ENCODE results near the gene CEP192.
"Not testable (repeated sequence)": the region's sequence is repeated elsewhere in the genome, so short reads cannot be mapped to it uniquely, and the experiment has no call there.

The CEP192 gene

GRCh38 chr18:12990641-12990966 is 558 bp upstream of the CEP192 start:
- no peak for ATAC-seq

- ATAC-seq, result no peak
Observed at GRCh38 chr18:12991821-12992179, 638 bp downstream of the CEP192 start.

- ATAC-seq, result no peak
Observed at GRCh38 chr18:12993439-12993838, 2.3 kb downstream of the CEP192 start.

GRCh38 chr18:12995424-12995823 is 4.3 kb downstream of the CEP192 start:
- no peak for ATAC-seq

GRCh38 chr18:12995952-12996477 is 4.9 kb downstream of the CEP192 start:
- ATAC-seq, result no peak

- ATAC-seq, result no peak
Observed at GRCh38 chr18:12996661-12997292, 5.6 kb downstream of the CEP192 start.

GRCh38 chr18:12997330-12997729 is 6.2 kb downstream of the CEP192 start:
- not testable (repeated sequence) for ATAC-seq

GRCh38 chr18:12998332-12999060 is 7.3 kb downstream of the CEP192 start:
- ATAC-seq, result peak; percentile 72 to 74

GRCh38 chr18:13003466-13003896 is 12.3 kb downstream of the CEP192 start:
- ATAC-seq, result peak in 1 of 2 donors; percentile 52

- ATAC-seq, result no peak
Observed at GRCh38 chr18:13004396-13004795, 13.2 kb downstream of the CEP192 start.

- ATAC-seq, result no peak
Observed at GRCh38 chr18:13005289-13005688, 14.1 kb downstream of the CEP192 start.

- ATAC-seq, result no peak
Observed at GRCh38 chr18:13006531-13007247, 15.5 kb downstream of the CEP192 start.

GRCh38 chr18:13007248-13007560 is 16.0 kb downstream of the CEP192 start:
- no peak for ATAC-seq

GRCh38 chr18:13011719-13012118 is 20.6 kb downstream of the CEP192 start:
- ATAC-seq, result no peak

- no peak for ATAC-seq
Observed at GRCh38 chr18:13014232-13014631, 23.1 kb downstream of the CEP192 start.

GRCh38 chr18:13014818-13015217 is 23.7 kb downstream of the CEP192 start:
- ATAC-seq, result no peak

GRCh38 chr18:13017247-13017875 is 26.2 kb downstream of the CEP192 start:
- ATAC-seq, result no peak

GRCh38 chr18:13018374-13018773 is 27.2 kb downstream of the CEP192 start:
- ATAC-seq, result peak in 1 of 2 donors; percentile 42

GRCh38 chr18:13019301-13019700 is 28.1 kb downstream of the CEP192 start:
- ATAC-seq, result peak; percentile 67 to 78

GRCh38 chr18:13022644-13023043 is 31.5 kb downstream of the CEP192 start:
- ATAC-seq, result no peak

GRCh38 chr18:13025233-13025632 is 34.1 kb downstream of the CEP192 start:
- ATAC-seq, result no peak

GRCh38 chr18:13026583-13027270 is 35.6 kb downstream of the CEP192 start:
- no peak for ATAC-seq

GRCh38 chr18:13028869-13029268 is 37.7 kb downstream of the CEP192 start:
- ATAC-seq, result no peak

Measured in activated CD4-positive, CD25-positive, alpha-beta regulatory T cell treated with anti-CD3 and anti-CD28 coated beads, Interleukin-2, amount 50 U/mL, for 24 hours (primary cell).